SKM-1 (cell line): ENCODE data around the gene TP53RK.

Experiments used
- DNase-seq: peaks from one replicate; lab custom pipeline; 2025; ENCODE audit not compliant: unreplicated experiment; lab: John Stamatoyannopoulos, UW

TP53RK gene

GRCh38 chr20:46640536-46641311 lies 48.5 kb downstream of the TP53RK start:
- DNase-seq = no peak

GRCh38 chr20:46640044-46640443 lies 49.2 kb downstream of the TP53RK start:
- DNase-seq = no peak

GRCh38 chr20:46639587-46639986 lies 49.7 kb downstream of the TP53RK start:
- DNase-seq = no peak

- DNase-seq = no peak
Measured at GRCh38 chr20:46638898-46639274, 50.4 kb downstream of the TP53RK start.

- DNase-seq = no peak
Measured at GRCh38 chr20:46638134-46638897, 50.9 kb downstream of the TP53RK start.

GRCh38 chr20:46637427-46638133 lies 51.7 kb downstream of the TP53RK start:
- DNase-seq = no peak

GRCh38 chr20:46637020-46637419 lies 52.2 kb downstream of the TP53RK start:
- DNase-seq = no peak

- DNase-seq = no peak
Measured at GRCh38 chr20:46636514-46636913, 52.7 kb downstream of the TP53RK start.

- DNase-seq = no peak
Measured at GRCh38 chr20:46635514-46636136, 53.6 kb downstream of the TP53RK start.

GRCh38 chr20:46634528-46634927 lies 54.7 kb downstream of the TP53RK start:
- DNase-seq = no peak
